Measurements from ENCODE around the gene NTRK1. TPM values are rescaled to one million over a fixed set of nuclear protein-coding genes. Genes with fewer than 3 reads are reported as not detected.
A peak's percentile ranks its signal among the peaks of the same experiment; 100 is the strongest.

Gene NTRK1
- total RNA-seq, 2 donors from 2014 or later = 0.56 to 1.1 TPM

GRCh38 chr1:156847591-156848460 is 12.8 kb upstream of the NTRK1 start:
- Histone ChIP-seq H3K27me3 (peaks cover 46% of the 10 kb centered on the region), H3K36me3 (no peaks in the 10 kb centered on the region), H3K9me3 (no peaks in the 10 kb centered on the region), H3K9ac (ENCODE audit: low read depth in 2 of 2, low read length in 2 of 2) (no peak overlapping the region), H3K4me3 (no peak overlapping the region), H3K4me1 (no peaks in the 10 kb centered on the region), H3K27ac (no peak overlapping the region)
- intact Hi-C loops (cut with DNase I) = no loop called here
- no peak for TF ChIP-seq CTCF (IDR thresholded peaks at IDR 0.05)
- no peak for DNase-seq

GRCh38 chr1:156848461-156849150 is 12.1 kb upstream of the NTRK1 start:
- H3K4me3 ChIP-seq = no peak overlapping the region
- H3K4me1 ChIP-seq = no peaks in the 10 kb centered on the region
- H3K9ac ChIP-seq (ENCODE audit: low read depth in 2 of 2, low read length in 2 of 2) = no peak overlapping the region
- peaks cover 44% of the 10 kb centered on the region for H3K27me3 ChIP-seq
- intact Hi-C loops (cut with DNase I) = no loop called here
- no peak overlapping the region for H3K27ac ChIP-seq
- H3K36me3 ChIP-seq = no peaks in the 10 kb centered on the region
- no peak for TF ChIP-seq CTCF (IDR thresholded peaks at IDR 0.05)
- peak; percentile 52 for DNase-seq
- no peaks in the 10 kb centered on the region for H3K9me3 ChIP-seq

- no peak overlapping the region for H3K9ac ChIP-seq (ENCODE audit: low read depth in 2 of 2, low read length in 2 of 2)
- no peaks in the 10 kb centered on the region for H3K9me3 ChIP-seq
- no peak overlapping the region for H3K27ac ChIP-seq
- TF ChIP-seq CTCF (IDR thresholded peaks at IDR 0.05) = no peak
- intact Hi-C loops (cut with DNase I) = no loop called here
- H3K36me3 ChIP-seq = no peaks in the 10 kb centered on the region
- no peaks in the 10 kb centered on the region for H3K4me1 ChIP-seq
- peaks cover 43% of the 10 kb centered on the region for H3K27me3 ChIP-seq
- H3K4me3 ChIP-seq = no peak overlapping the region
- no peak for DNase-seq
These were observed 11.5 kb upstream of the NTRK1 start for GRCh38 chr1:156849151-156849496.

GRCh38 chr1:156851779-156852417 is 8.8 kb upstream of the NTRK1 start:
- intact Hi-C loops (cut with DNase I) = no loop called here
- Histone ChIP-seq H3K9ac (ENCODE audit: low read depth in 2 of 2, low read length in 2 of 2) (no peak overlapping the region), H3K4me1 (no peaks in the 10 kb centered on the region), H3K27me3 (peaks cover 18% of the 10 kb centered on the region), H3K36me3 (no peaks in the 10 kb centered on the region), H3K4me3 (no peak overlapping the region), H3K9me3 (no peaks in the 10 kb centered on the region), H3K27ac (no peak overlapping the region)
- no peak for DNase-seq
- TF ChIP-seq CTCF (IDR thresholded peaks at IDR 0.05) = no peak

GRCh38 chr1:156852418-156852874 is 8.2 kb upstream of the NTRK1 start:
- no peak overlapping the region for H3K27ac ChIP-seq
- intact Hi-C loops (cut with DNase I) = no loop called here
- no peaks in the 10 kb centered on the region for H3K36me3 ChIP-seq
- no peak overlapping the region for H3K9ac ChIP-seq (ENCODE audit: low read depth in 2 of 2, low read length in 2 of 2)
- no peak for TF ChIP-seq CTCF (IDR thresholded peaks at IDR 0.05)
- no peak overlapping the region for H3K4me3 ChIP-seq
- H3K9me3 ChIP-seq = no peaks in the 10 kb centered on the region
- peak; percentile 37 for DNase-seq
- no peaks in the 10 kb centered on the region for H3K4me1 ChIP-seq
- H3K27me3 ChIP-seq = peaks cover 17% of the 10 kb centered on the region

Data from colonic mucosa (tissue), 4 donors.